ENCODE data around the gene PAPLN.

PAPLN gene

GRCh38 chr14:73259837-73260236 lies 22.5 kb downstream of the PAPLN start:
- no peak for DNase-seq (ENCODE audit: low read depth)
- no peak overlapping the region for H3K4me3 ChIP-seq (ENCODE audit: control insufficient read depth, low read depth, low read length)
- TF ChIP-seq, protein P1, sequence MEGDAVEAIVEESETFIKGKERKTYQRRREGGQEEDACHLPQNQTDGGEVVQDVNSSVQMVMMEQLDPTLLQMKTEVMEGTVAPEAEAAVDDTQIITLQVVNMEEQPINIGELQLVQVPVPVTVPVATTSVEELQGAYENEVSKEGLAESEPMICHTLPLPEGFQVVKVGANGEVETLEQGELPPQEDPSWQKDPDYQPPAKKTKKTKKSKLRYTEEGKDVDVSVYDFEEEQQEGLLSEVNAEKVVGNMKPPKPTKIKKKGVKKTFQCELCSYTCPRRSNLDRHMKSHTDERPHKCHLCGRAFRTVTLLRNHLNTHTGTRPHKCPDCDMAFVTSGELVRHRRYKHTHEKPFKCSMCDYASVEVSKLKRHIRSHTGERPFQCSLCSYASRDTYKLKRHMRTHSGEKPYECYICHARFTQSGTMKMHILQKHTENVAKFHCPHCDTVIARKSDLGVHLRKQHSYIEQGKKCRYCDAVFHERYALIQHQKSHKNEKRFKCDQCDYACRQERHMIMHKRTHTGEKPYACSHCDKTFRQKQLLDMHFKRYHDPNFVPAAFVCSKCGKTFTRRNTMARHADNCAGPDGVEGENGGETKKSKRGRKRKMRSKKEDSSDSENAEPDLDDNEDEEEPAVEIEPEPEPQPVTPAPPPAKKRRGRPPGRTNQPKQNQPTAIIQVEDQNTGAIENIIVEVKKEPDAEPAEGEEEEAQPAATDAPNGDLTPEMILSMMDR (conservative IDR thresholded peaks at IDR 0.05; ENCODE audit: control insufficient read depth, insufficient read depth, low read depth, low read length), result no peak

GRCh38 chr14:73260574-73260973 lies 23.3 kb downstream of the PAPLN start:
- DNase-seq (ENCODE audit: low read depth), result no peak
- no peak overlapping the region for H3K4me3 ChIP-seq (ENCODE audit: control insufficient read depth, low read depth, low read length)
- TF ChIP-seq, protein P1 (conservative IDR thresholded peaks at IDR 0.05; ENCODE audit: control insufficient read depth, insufficient read depth, low read depth, low read length), result no peak

GRCh38 chr14:73261075-73261474 lies 23.8 kb downstream of the PAPLN start:
- no peak for DNase-seq (ENCODE audit: low read depth)
- TF ChIP-seq, protein P1 (conservative IDR thresholded peaks at IDR 0.05; ENCODE audit: control insufficient read depth, insufficient read depth, low read depth, low read length), result no peak
- no peak overlapping the region for H3K4me3 ChIP-seq (ENCODE audit: control insufficient read depth, low read depth, low read length)

- no peak for DNase-seq (ENCODE audit: low read depth)
- TF ChIP-seq, protein P1 (conservative IDR thresholded peaks at IDR 0.05; ENCODE audit: control insufficient read depth, insufficient read depth, low read depth, low read length), result no peak
- H3K4me3 ChIP-seq (ENCODE audit: control insufficient read depth, low read depth, low read length), result no peak overlapping the region
Measured at GRCh38 chr14:73261520-73262426, 24.5 kb downstream of the PAPLN start.

- no peak for DNase-seq (ENCODE audit: low read depth)
- TF ChIP-seq, protein P1 (conservative IDR thresholded peaks at IDR 0.05; ENCODE audit: control insufficient read depth, insufficient read depth, low read depth, low read length), result no peak
Measured at GRCh38 chr14:73262427-73263183, 25.3 kb downstream of the PAPLN start.

GRCh38 chr14:73263606-73264005 lies 26.3 kb downstream of the PAPLN start:
- no peak for DNase-seq (ENCODE audit: low read depth)
- TF ChIP-seq, protein P1 (conservative IDR thresholded peaks at IDR 0.05; ENCODE audit: control insufficient read depth, insufficient read depth, low read depth, low read length), result no peak
- no peak overlapping the region for H3K4me3 ChIP-seq (ENCODE audit: control insufficient read depth, low read depth, low read length)

More at GRCh38 chr14:73262427-73263183, 25.3 kb downstream of the PAPLN start:
- H3K4me3 ChIP-seq (ENCODE audit: control insufficient read depth, low read depth, low read length), result no peak overlapping the region

All from fibroblast of mammary gland (primary cell).